Fibroblast of mammary gland (primary cell): ENCODE results near the gene XG.
"Not testable (repeated sequence)": the region's sequence is repeated elsewhere in the genome, so short reads cannot be mapped to it uniquely, and the experiment has no call there.

Experiments used
- DNase-seq: peaks from one replicate; pipeline ENCODE4 v3.0.0-alpha.2; 2010; ENCODE audit warnings: low read depth
- H3K4me3 ChIP-seq: 2 replicates; pipeline ENCODE4 v1.5.1; 2011; ENCODE audit warnings: low read depth, mild to moderate bottlenecking, low read length, moderate library complexity; ENCODE audit not compliant: control insufficient read depth
- CTCF ChIP-seq: conservative IDR thresholded peaks from 2 replicates; pipeline ENCODE4 v1.5.1; 2011; ENCODE audit warnings: low read depth, low read length, inconsistent platforms; ENCODE audit not compliant: control insufficient read depth, insufficient read depth

The XG gene

DNA sequence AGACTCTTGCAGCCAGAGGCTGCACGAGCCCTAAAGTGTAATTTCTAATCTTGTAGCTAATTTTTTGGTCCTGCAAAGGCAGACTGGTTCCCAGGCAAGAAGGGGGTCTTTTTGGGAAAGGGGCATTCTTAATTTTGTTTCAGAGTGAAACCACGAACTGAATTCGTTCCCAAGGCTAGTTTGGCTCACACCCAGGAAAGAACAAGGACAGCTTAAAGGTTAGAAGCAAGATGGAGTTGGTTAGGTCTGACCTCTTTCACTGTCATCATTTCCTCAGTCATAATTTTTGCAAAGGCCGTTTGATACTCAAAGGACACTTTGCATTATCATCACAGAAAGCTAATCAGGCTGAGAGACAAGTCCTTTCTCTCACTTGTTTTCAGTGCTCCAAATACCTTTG lies 30.9 kb downstream of the XG start:
- no peak for DNase-seq

GRCh38 chrX:2784026-2784425 lies 32.2 kb downstream of the XG start:
- no peak for TF ChIP-seq CTCF
- no peak overlapping the region for H3K4me3 ChIP-seq
- peak; percentile 46 for DNase-seq

More for the DNA sequence above, 30.9 kb downstream of the XG start:
- TF ChIP-seq CTCF = no peak
- no peak overlapping the region for H3K4me3 ChIP-seq

DNA sequence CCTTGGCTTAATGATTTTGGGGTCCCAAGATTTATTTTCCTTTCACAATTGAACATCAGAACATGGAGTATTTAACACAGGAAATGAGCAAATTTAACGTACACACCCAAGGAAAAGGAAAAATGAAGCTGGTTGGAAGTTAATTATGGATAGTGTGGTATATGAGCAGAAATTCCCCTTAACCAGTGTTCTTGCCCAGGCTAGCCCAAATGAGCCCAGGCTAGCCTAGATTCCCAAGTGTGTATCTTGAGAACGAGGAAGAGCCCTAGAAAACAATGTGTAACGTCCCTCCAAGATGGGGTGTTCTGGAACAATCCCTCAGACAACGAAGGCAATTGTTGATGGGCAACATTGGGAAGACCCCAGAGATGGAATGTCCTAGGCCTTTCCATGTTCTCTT lies 33.7 kb downstream of the XG start:
- H3K4me3 ChIP-seq = no peak overlapping the region
- DNase-seq = no peak
- no peak for TF ChIP-seq CTCF

DNA sequence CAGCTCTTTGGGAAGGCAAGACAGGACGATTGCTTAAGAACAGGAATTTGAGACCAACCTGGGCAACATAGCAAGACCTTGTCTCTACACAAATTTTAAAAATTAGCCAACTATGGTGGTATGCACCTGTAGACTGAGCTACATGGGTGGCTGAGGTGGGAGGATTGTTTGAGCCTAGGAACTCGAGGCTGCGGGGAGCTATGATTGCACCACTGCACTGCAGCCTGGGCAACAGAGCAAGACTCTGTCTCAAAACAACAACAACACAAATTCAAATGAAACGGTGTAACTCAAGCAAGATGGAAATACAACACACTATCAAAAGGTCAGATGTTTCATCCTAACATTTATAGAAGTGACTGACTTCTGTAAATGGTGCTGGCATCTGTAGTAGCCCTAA lies 37.1 kb downstream of the XG start:
- DNase-seq = no peak
- no peak for TF ChIP-seq CTCF
- H3K4me3 ChIP-seq = no peak overlapping the region

- no peak overlapping the region for H3K4me3 ChIP-seq
- no peak for DNase-seq
- TF ChIP-seq CTCF = no peak
Observed at GRCh38 chrX:2789569-2789968, 37.7 kb downstream of the XG start.

DNA sequence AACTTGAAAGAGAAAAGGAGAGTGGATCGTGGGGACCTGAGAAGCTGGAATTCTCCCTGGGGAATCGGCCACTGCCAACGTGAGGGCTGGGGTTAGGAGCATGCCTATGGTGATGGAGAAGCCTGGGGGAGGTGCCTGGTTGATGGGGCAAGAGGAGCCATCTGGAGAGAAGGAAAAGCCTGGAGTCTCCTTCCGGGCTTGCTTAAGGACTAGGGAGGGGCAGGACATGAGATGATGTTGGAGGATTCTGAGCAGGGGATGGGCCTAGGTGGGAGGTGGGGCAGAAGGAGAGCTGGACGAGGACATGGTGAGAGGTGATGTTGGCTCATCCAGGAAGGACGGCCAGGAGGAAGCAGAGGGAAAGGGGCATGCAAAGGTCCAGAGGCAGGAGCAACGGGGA lies 41.9 kb downstream of the XG start:
- DNase-seq = no peak
- H3K4me3 ChIP-seq = no peak overlapping the region
- no peak for TF ChIP-seq CTCF

DNA sequence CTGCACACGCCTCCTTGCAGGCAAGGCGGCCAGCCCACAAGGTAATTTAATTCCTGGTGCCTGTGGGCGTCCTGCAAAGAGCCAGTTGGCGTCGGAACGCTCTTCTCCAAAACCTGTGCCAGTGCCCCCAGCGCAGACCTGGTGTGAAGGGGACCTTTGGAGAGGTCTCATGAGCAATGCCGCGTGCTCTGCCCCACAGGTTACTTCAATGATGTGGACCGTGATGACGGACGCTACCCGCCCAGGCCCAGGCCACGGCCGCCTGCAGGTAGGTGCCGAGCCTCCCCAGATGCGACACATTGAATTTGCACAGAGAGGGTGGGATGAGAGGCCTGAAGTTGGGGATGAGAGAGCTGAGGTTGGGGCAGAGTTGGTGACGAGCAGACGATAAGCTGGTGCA lies 42.5 kb downstream of the XG start:
- TF ChIP-seq CTCF = no peak
- no peak for DNase-seq
- no peak overlapping the region for H3K4me3 ChIP-seq

DNA sequence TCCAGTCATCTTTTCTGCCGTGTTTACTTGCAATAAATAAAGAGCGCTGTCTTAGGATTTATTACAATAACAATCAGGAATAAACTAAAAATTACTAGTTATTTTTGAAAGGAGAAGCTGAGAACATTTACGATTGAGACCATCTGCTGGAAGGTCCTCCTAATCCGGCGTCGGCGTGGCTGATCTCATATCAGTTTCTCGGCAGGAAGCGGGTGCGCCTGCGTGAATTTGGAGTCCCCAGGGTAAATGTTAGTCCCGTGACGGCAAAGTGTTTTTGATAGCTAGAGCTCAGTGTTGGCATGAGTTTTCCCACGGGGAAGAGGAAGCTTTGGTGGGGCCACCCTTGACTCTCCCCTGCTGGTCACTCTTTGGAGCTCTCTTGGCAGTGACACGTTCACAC lies 45.0 kb downstream of the XG start:
- H3K4me3 ChIP-seq, DNase-seq: not testable (repeated sequence)
